ENCODE results near the gene GRB10. TPM values are rescaled to one million over a fixed set of nuclear protein-coding genes. Genes with fewer than 3 reads are reported as not detected.

Gene GRB10
- total and polyA plus RNA-seq, 2 of the 8 experiments (the other 6 are each of a cell fraction or from before 2014, with no cell fraction given) = 35.7 to 97.0 TPM

DNA sequence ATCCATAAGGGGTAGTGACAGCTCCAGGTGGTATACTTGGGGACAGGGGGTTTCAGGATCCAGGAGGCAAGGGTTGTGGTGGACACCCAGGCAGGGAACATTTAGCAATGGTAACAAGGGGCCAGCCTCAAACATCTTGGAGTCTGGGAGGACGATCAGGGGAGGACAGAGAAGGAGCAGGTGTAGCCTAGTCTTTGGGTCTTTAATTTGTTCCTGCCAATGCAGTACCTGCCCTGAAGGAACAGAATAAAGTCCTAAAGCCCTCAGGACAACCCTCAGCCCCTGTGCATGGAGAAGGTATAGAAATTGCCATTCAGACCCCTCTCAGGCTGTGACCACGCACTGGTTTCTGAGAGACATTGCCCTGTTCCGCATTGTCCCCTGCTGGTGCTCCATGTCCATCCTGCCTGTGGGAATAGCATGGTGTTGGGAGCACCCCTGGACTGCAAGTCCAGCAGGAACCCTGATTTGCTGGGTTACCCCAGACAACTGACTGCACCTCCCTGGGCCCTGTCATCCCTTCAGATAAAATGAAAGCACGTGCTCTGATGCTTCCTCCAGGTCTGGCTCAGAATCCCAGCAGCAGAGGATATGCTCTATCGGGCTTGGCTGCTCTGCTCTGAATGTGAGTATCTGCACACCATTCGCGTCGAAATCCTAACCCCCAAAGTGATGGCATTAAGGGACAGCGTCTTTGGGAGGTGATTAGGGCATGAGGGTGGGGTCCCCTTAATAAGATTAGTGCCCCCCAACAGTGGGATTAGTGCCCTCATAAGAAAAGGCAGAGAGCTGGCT is 241.7 kb downstream of the GRB10 start:
- no peak overlapping the region for H3K18ac ChIP-seq (ENCODE audit: extremely low read depth, low read length)
- H2BK120ac ChIP-seq (replicated peaks; ENCODE audit: low read depth, low read length) = no peak overlapping the region
- H3K79me1 ChIP-seq (ENCODE audit: low read depth, low read length) = peaks cover 2% of the 10 kb centered on the region; the same call in 1 of the 2 replicates
- H3K23ac ChIP-seq (ENCODE audit: insufficient read length) = no peak overlapping the region
- no peak overlapping the region for H2AK5ac ChIP-seq (ENCODE audit: low read depth, low read length)
- H3K9me3 ChIP-seq (ENCODE audit: insufficient read depth in 2 of 2, low read depth in 1 of 2, low read length in 1 of 2) = no peaks in the 10 kb centered on the region
- H3K4me3 ChIP-seq (ENCODE audit: extremely low read depth in 1 of 4, insufficient read depth in 2 of 4, low read depth in 3 of 4, low read length in 4 of 4) = no peak overlapping the region
- H3K56ac ChIP-seq (replicated peaks; ENCODE audit: insufficient read length, low read depth, low read length) = no peak overlapping the region
- no peak overlapping the region for H3K27ac ChIP-seq (ENCODE audit: low read depth, low read length)
- FAIRE-seq (no peak), DNase-seq (ENCODE audit: low read depth in 1 of 2, low spot score in 2 of 2) (no peak)
- no peak overlapping the region for H4K91ac ChIP-seq (replicated peaks; ENCODE audit: insufficient read length, low read length)
- no peak overlapping the region for H4K5ac ChIP-seq (ENCODE audit: insufficient read length, low read depth, low read length)
- 0 out of 2 replicates have a peak, but pooled peaks cover 2% of the 10 kb centered on the region for H3K23me2 ChIP-seq (ENCODE audit: low read depth, low read length)
- H3K4me1 ChIP-seq (replicated peaks in 1 of 4; ENCODE audit: control insufficient read depth in 3 of 4, insufficient read depth in 4 of 4, low read length in 3 of 4) = no peaks in the 10 kb centered on the region
- H2AFZ ChIP-seq (ENCODE audit: low read length) = no peak overlapping the region
- no peak overlapping the region for H3K14ac ChIP-seq (ENCODE audit: insufficient read length)
- H3K4me2 ChIP-seq (ENCODE audit: insufficient read depth in 1 of 2, low read depth in 2 of 2, low read length in 2 of 2) = no peak overlapping the region
- H2BK5ac ChIP-seq (ENCODE audit: low read depth, low read length) = no peak overlapping the region
- H3K4ac ChIP-seq (replicated peaks; ENCODE audit: insufficient read length, low read depth, low read length) = no peak overlapping the region
- no peak overlapping the region for H2BK15ac ChIP-seq (ENCODE audit: low read length)
- H3K27me3 ChIP-seq (replicated peaks in 1 of 4; ENCODE audit: control insufficient read depth in 3 of 4, extremely low read depth in 1 of 4, insufficient read depth in 3 of 4, low read length in 3 of 4) = no peaks in the 10 kb centered on the region
- H4K20me1 ChIP-seq (replicated peaks in 1 of 2; ENCODE audit: control insufficient read depth in 1 of 2, insufficient read depth in 2 of 2, low read length in 2 of 2) = no peaks in the 10 kb centered on the region
- H2BK20ac ChIP-seq (ENCODE audit: low read length) = no peak overlapping the region
- WGBS, 2 experiments (ENCODE audit: extremely low coverage in 1 of 2, insufficient coverage in 1 of 2, insufficient read length in 1 of 2, insufficient replicate concordance in 2 of 2, low coverage in 1 of 2, low lambda C conversion rate in 2 of 2, missing lambda C conversion rate in 1 of 2) = 89% methylated on average over 9 of the region's 9 CpGs; no CpG with 5 or more reads in 1 of the 2 experiments
- CTCF ChIA-PET (ENCODE audit: partially characterized antibody) = interaction anchor here (0.7 to 1.8 kb wide), 6 partner anchors 10 to 412 kb away, joined by 3 to 7 read pairs (median 4); no protein-coding TSS in a partner anchor
- H3K36me3 ChIP-seq (ENCODE audit: control insufficient read depth in 2 of 4, insufficient read depth in 4 of 4, low read length in 3 of 4) = no peaks in the 10 kb centered on the region
- no peaks in the 10 kb centered on the region for H3K79me2 ChIP-seq (ENCODE audit: control insufficient read depth in 1 of 2, insufficient read depth in 2 of 2, low read length in 2 of 2)
- no peak overlapping the region for H3K9ac ChIP-seq (replicated peaks in 1 of 4; ENCODE audit: extremely low read depth in 1 of 4, low read depth in 3 of 4, low read length in 3 of 4)
- POLR2A ChIA-PET (ENCODE audit: partially characterized antibody) = no interaction called here
- no peak overlapping the region for H4K8ac ChIP-seq (ENCODE audit: extremely low read depth, insufficient read depth, low read length)
- no peak overlapping the region; the same call in 1 of the 2 replicates for H2BK12ac ChIP-seq (ENCODE audit: low read depth, low read length)
- TF ChIP-seq TEAD4 (IDR thresholded peaks at IDR 0.05; ENCODE audit: low read depth, low read length) = no peak
- TF ChIP-seq SP4 (IDR thresholded peaks at IDR 0.05; ENCODE audit: low read length) = no peak
- no peak for TF ChIP-seq CTBP2 (IDR thresholded peaks at IDR 0.05; ENCODE audit: borderline replicate concordance, insufficient read depth, insufficient read length, low read length)
- TF ChIP-seq NANOG (IDR thresholded peaks at IDR 0.05; ENCODE audit: insufficient read depth, low read depth, low read length, poor library complexity, severe bottlenecking) = no peak
- TF ChIP-seq CHD2 (IDR thresholded peaks at IDR 0.05; ENCODE audit: low read length) = no peak
- no peak for TF ChIP-seq KDM1A (IDR thresholded peaks at IDR 0.05; ENCODE audit: borderline replicate concordance, low read length)
- TF ChIP-seq ASH2L (IDR thresholded peaks at IDR 0.05; ENCODE audit: low read length) = no peak
- TF ChIP-seq EGR1 (IDR thresholded peaks at IDR 0.05; ENCODE audit: borderline replicate concordance, low read depth, low read length) = no peak
- no peak for TF ChIP-seq JUN (IDR thresholded peaks at IDR 0.05; ENCODE audit: low read depth, low read length)
- no peak for TF ChIP-seq CEBPB (IDR thresholded peaks at IDR 0.05; ENCODE audit: low read depth, low read length)
- no peak for TF ChIP-seq PHF8 (conservative IDR thresholded peaks at IDR 0.05; ENCODE audit: low read depth, low read length)
- TF ChIP-seq SAP30 (IDR thresholded peaks at IDR 0.05; ENCODE audit: insufficient read depth, insufficient replicate concordance, low read length) = no peak
- TF ChIP-seq GTF2F1 (IDR thresholded peaks at IDR 0.05; ENCODE audit: borderline replicate concordance, low read depth, low read length) = no peak

All from H1 (cell line).